GM11168 (cell line): ENCODE data around the gene CPLANE1.
"Not testable (repeated sequence)": the region's sequence is repeated elsewhere in the genome, so short reads cannot be mapped to it uniquely, and the experiment has no call there.

Source experiments
- in situ Hi-C: fragments of 300-500 bp; cut with MboI; formaldehyde crosslinking; loops from one replicate; pipeline ENCODE4 v1.12.0; 2022; ENCODE audit warnings: low sequenced_read_pairs; ENCODE audit not compliant: unreplicated experiment

CPLANE1 gene

DNA sequence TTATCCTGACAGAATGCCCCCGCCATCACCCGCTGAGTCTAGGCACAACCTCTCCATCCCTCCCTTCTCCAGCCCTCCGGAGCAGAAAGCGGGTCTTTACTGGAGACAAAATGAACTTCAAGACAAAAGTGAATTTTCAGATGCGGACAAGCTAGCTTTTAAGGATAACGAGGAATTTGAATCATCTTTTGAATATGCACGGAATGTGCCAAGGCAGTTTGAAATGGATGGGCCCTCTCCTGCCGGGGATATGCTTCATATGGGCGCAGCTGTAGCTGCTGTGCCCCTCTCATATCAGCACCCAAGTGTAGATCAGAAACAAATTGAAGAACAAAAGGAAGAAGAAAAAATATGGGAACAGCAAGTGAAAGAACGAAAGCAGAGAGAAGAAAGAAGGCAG, 37.5 kb downstream of the CPLANE1 start:
- in situ Hi-C loops: no loop called here

DNA sequence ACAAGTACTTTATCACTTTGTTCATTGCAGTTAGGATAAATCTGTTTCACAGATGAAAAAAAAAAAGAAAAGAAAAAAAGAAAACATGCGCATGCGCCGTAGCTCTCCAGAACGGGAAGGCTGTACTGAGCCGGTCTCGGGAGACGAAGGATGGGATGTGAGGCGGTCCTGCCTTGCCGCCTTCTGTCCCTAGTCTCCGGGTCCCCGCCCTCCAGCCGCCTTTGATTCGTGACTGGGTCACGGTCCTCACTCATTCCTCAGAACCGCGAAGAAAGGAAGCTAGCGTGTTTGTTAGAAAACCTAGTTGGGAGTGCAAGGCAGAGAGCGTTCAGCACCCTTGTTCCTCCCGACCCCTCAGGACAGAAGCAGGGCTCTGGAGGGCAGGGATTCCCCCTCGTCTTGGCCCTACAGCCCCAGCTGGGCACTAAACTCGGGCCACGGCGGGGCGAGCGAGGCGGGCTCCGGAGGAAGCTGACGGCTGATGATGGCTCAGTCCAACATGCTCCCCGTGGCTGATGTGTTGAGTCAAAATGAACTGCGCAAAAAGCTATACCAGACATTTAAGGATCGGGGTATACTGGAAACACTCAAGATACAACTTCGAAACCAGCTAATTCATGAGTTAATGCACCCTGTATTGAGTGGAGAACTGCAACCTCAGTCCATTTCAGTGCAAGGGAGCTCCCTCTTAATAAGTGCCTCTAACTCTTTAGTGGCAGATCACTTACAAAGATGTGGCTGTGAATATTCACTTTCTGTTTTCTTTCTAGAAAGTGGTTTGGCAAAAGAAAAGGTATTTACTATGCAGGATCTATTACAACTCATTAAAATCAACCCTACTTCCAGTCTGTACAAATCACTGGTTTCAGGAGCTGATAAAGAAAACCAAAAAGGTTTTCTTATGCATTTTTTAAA, 40.0 kb downstream of the CPLANE1 start:
- in situ Hi-C loops: no loop called here

DNA sequence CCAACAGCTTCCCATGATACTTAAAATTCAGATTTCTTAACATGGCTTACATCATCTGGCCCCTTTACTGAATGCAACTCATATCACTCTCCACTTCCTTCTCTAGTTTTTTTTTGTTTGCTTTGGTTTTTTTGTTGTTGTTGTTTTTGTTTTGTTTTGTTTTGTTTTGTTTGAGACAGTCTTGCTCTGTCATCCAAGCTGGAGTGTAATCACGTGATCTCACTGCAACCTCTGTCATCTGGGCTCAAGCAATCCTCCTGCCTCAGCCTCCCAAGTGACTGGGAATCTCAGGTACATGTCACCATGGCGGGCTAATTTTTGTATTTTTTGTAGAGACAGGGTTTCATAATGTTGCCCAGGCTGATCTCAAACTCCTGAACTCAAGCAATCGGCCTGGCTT, 41.4 kb downstream of the CPLANE1 start:
- in situ Hi-C loops: no loop called here

- in situ Hi-C loops: no loop called here
These were observed 42.4 kb downstream of the CPLANE1 start for GRCh38 chr5:37206736-37207135.

GRCh38 chr5:37198842-37199241, 50.3 kb downstream of the CPLANE1 start:
- in situ Hi-C loops: no loop called here

DNA sequence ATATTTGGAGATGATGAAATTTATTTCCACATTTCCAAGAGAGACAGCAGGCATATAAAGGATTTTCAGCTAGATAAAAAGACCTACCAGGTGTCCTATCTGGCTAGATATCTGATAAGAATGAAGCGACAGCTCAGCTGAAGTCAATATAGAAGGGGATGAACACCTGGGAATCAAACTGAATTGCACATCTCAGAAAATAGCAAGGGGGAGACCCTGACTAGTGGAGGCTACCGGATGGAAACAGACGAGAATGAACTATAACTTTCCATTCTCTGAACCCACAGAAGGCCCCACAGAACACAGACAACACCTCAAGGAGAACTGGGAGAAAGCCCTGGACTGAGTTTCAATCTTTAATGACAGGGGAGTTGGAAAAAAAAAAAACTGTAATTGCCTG, 51.1 kb downstream of the CPLANE1 start:
- in situ Hi-C loops: no loop called here

GRCh38 chr5:37197340-37198050, 51.7 kb downstream of the CPLANE1 start:
- in situ Hi-C loops: no loop called here

GRCh38 chr5:37190592-37190991, 58.6 kb downstream of the CPLANE1 start:
- in situ Hi-C loops: no loop called here

GRCh38 chr5:37189355-37189754, 59.8 kb downstream of the CPLANE1 start:
- in situ Hi-C loops: no loop called here

- in situ Hi-C loops: no loop called here
These were observed 61.7 kb downstream of the CPLANE1 start for GRCh38 chr5:37187465-37187977.

GRCh38 chr5:37184748-37185364, 64.3 kb downstream of the CPLANE1 start:
- in situ Hi-C loops: no loop called here

- in situ Hi-C loops: no loop called here
These were observed 66.5 kb downstream of the CPLANE1 start for GRCh38 chr5:37182667-37183066.

- in situ Hi-C loops: no loop called here
These were observed 74.2 kb downstream of the CPLANE1 start for GRCh38 chr5:37174928-37175327.

- in situ Hi-C loops: no loop called here
These were observed 76.2 kb downstream of the CPLANE1 start for GRCh38 chr5:37172957-37173356.

GRCh38 chr5:37170856-37171255, 78.3 kb downstream of the CPLANE1 start:
- in situ Hi-C loops: no loop called here

DNA sequence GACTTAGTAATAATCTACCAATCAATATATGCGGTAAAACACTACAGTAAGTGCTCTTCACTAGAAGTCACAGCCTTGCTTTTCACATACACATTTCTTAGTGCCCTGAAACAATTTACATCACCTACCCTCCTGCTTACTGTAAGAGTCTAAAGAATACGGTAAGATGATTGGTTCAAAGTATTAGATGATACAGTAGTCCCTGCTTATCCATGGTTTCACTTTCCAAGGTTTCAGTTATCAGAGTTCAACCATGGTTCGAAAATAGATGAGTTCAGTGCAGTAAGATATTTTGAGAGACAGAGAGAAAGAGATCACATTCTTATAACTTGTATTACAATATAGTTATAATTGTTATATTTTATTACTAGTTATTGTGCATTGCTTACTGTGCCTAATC, 83.0 kb downstream of the CPLANE1 start:
- in situ Hi-C loops: no loop called here

GRCh38 chr5:37165761-37166160, 83.4 kb downstream of the CPLANE1 start:
- in situ Hi-C loops: no loop called here

DNA sequence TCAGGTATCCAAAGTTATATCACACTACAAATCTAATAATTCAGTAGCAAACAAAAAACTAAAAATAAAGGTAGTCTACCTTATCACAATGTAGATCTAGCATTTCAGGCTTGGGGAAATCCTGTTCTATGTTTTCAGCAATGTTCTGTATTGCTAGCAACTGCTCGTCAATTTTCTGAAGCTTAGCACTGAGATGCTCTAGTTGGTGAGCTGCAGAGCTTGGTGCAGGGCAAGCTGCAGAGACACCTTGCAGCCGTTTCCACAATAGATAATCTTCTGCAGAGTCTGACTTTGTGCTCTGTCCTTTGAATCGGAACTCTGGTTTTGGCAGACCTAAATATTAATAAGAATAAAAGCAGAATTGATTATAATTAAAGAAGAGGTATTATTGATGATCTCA, 95.5 kb downstream of the CPLANE1 start:
- in situ Hi-C loops: no loop called here

GRCh38 chr5:37146896-37147295, 102.3 kb downstream of the CPLANE1 start:
- in situ Hi-C loops: no loop called here

DNA sequence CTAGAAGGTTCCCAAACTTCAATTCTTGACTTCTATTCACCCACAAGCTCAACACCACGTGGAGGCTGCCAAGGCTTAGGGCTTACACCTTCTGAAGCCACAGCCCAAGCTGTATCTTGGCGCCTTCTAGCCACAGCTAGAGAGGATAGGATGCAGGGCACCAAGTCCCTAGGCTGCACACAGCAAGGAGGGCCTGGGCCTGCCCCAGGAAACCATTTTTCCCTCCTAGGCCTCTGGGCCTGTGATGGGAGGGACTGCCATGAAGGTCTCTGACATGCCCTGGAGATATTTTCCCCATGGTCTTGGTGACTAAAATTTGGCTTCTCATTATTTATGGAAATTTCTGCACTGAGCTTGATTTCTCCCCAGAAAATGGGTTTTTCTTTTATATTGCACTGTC, 112.5 kb downstream of the CPLANE1 start:
- in situ Hi-C loops: no loop called here

DNA sequence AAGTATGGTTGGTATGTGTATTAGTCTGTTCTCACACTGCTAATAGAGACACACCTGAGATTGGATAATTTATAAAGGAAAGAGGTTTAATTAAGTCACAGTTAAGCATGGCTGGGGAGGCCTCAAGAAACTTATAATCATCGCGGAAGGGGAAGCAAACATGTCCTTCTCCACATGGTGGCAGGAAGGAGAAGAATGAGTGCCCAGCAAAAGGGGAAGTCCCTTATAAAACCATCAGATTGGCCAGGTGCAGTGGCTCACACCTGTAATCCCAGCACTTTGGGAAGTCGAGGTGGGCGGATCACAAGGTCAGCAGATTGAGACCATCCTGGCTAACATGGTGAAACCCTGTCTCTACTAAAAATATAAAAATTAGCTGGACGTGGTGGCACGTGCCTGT, 113.9 kb downstream of the CPLANE1 start:
- in situ Hi-C loops: not testable (repeated sequence)
